ENCODE measurements around the gene FBXO38.

DNA sequence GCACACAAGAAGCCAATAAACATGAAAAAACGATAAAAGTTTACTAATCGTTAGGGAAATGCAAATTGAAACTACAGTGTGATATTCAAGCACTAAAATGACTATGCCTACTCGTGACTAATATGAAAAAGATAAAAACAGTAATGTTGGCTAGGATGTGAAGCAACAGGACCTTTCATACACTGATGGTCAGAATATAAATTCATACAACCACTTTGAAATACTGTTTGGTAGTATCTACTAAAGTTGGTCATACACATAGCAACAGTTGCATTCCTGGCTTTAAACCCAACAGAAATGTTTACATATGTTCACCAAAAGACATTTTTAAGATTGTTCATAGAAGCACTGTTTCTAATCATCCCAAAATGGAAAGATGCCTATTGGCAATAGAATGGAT, 24.3 kb downstream of the FBXO38 start:
- TF ChIP-seq POLR2A (IDR thresholded peaks at IDR 0.05; ENCODE audit: low read depth) = no peak
- TF ChIP-seq, protein P1, sequence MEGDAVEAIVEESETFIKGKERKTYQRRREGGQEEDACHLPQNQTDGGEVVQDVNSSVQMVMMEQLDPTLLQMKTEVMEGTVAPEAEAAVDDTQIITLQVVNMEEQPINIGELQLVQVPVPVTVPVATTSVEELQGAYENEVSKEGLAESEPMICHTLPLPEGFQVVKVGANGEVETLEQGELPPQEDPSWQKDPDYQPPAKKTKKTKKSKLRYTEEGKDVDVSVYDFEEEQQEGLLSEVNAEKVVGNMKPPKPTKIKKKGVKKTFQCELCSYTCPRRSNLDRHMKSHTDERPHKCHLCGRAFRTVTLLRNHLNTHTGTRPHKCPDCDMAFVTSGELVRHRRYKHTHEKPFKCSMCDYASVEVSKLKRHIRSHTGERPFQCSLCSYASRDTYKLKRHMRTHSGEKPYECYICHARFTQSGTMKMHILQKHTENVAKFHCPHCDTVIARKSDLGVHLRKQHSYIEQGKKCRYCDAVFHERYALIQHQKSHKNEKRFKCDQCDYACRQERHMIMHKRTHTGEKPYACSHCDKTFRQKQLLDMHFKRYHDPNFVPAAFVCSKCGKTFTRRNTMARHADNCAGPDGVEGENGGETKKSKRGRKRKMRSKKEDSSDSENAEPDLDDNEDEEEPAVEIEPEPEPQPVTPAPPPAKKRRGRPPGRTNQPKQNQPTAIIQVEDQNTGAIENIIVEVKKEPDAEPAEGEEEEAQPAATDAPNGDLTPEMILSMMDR (IDR thresholded peaks at IDR 0.05) = no peak
- TF ChIP-seq EP300 (IDR thresholded peaks at IDR 0.05) = no peak

Data from esophagus muscularis mucosa (tissue), 4 donors.